HUES64 (cell line): ENCODE measurements around the gene MAP7D3.

Experiments
- H3K27ac ChIP-seq: 2 replicates; pipeline ENCODE4 v1.7.0; 2013; ENCODE audit warnings: low read depth, low read length, inconsistent platforms
- H3K27me3 ChIP-seq: 2 replicates; pipeline ENCODE4 v1.6.1; 2013; ENCODE audit warnings: mild to moderate bottlenecking, low read length; ENCODE audit not compliant: insufficient read depth
- H3K36me3 ChIP-seq: 2 replicates; pipeline ENCODE4 v1.6.1; 2013; ENCODE audit warnings: mild to moderate bottlenecking, low read length; ENCODE audit not compliant: insufficient read depth
- H3K4me1 ChIP-seq: 2 replicates; pipeline ENCODE4 v1.6.1; 2013; ENCODE audit warnings: mild to moderate bottlenecking, low read length, moderate library complexity; ENCODE audit not compliant: insufficient read depth
- H3K4me3 ChIP-seq: 2 replicates; pipeline ENCODE4 v1.5.1; 2013; ENCODE audit warnings: mild to moderate bottlenecking, low read length, moderate library complexity
- H3K9ac ChIP-seq: 2 replicates; pipeline ENCODE4 v1.6.1; 2013; ENCODE audit warnings: mild to moderate bottlenecking, low read depth, low read length
- H3K9me3 ChIP-seq: 2 replicates; pipeline ENCODE4 v1.6.1; 2013; ENCODE audit warnings: low read depth, low read length; ENCODE audit not compliant: insufficient read depth
- WGBS: fragments of 150-250, 120-280 bp; methylation state at CpG from one replicate; pipeline ENCODE4 v1.1.7; 2013; ENCODE audit warnings: missing lambda C conversion rate; 5-methylcytosine and 5-hydroxymethylcytosine counted together

MAP7D3 gene

DNA sequence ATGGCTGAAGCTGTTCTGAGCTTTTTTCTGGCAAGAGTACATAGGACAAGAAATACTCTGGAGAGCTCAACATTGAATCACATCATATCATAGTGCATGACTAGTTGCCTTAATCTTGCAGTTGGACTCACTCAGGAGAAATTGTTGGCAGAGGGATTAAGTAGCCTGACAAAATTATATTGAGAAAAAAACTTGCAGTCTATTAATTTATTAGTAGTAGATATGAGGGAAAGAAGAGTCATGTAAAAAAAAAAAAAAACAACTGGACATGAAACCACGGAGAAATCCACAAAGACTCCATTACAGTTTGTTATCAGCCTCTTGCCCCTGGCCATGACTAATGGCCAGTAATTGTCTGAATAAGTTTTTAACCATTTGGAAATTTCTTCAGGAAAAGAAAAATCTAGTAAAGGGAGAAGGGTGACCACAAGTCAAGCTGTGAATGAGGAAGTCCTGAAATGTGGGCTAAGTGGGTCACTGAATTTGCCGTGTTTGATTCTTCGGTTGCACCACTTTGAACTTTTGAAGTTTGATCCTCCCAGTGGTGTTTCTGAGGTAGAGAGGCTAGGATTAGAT is 58.3 kb downstream of the MAP7D3 start:
- 94% methylated on average over 2 of the region's 3 CpGs for WGBS
- no peaks in the 10 kb centered on the region for H3K9me3 ChIP-seq
- H3K4me3 ChIP-seq = no peak overlapping the region
- no peaks in the 10 kb centered on the region for H3K4me1 ChIP-seq
- no peaks in the 10 kb centered on the region for H3K36me3 ChIP-seq
- H3K9ac ChIP-seq = no peak overlapping the region
- H3K27ac ChIP-seq = no peak overlapping the region
- H3K27me3 ChIP-seq = no peaks in the 10 kb centered on the region

DNA sequence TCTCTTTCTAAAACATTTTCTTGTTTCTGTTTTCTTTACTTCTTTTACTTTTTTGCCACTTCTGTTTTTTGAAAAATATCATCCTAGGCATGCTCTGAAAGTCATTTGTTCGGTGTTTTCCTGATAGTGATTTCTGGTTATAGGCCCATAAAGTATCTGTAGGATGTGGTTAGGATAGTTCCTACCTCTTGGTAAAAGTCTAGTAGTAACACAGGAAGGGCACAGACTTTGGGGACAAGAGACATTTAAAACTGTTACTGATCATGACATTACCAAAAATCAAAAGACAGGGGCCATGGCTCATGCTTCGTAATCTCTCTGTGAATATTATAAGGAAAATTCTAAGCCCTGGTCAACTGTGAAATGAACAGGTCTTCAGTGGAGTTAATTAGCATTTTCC is 59.1 kb downstream of the MAP7D3 start:
- WGBS = 100% methylated on average over 2 of the region's 2 CpGs
- H3K27me3 ChIP-seq = no peaks in the 10 kb centered on the region

DNA sequence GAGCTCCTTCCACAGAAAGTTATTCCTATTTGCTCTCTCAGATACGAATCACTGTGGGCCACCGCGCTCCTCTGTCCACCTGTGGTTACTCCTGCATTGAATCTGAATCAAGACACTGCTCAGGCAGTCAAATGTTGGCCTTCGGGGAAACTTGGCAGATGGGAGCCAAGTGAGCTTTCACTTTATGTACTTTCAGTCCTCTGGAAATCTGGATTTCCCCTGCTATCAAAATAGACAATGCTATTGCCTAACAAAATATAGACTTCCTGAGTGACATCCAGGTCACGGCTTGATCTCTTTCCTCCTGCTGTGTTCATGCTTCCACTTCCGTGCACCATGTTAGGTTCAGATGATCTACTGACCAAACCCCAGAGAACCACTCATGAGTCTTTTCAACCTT is 60.0 kb downstream of the MAP7D3 start:
- Histone ChIP-seq H3K27me3 (no peaks in the 10 kb centered on the region), H3K4me1 (no peaks in the 10 kb centered on the region), H3K27ac (no peak overlapping the region), H3K9ac (no peak overlapping the region), H3K36me3 (no peaks in the 10 kb centered on the region), H3K4me3 (no peak overlapping the region), H3K9me3 (no peaks in the 10 kb centered on the region)
- 97% methylated on average over 6 of the region's 6 CpGs for WGBS

More for the DNA sequence above, 59.1 kb downstream of the MAP7D3 start:
- Histone ChIP-seq H3K36me3 (no peaks in the 10 kb centered on the region), H3K4me1 (no peaks in the 10 kb centered on the region), H3K9ac (no peak overlapping the region), H3K27ac (no peak overlapping the region), H3K9me3 (no peaks in the 10 kb centered on the region), H3K4me3 (no peak overlapping the region)

- no peak overlapping the region for H3K4me3 ChIP-seq
- no peaks in the 10 kb centered on the region for H3K36me3 ChIP-seq
- H3K9me3 ChIP-seq = no peaks in the 10 kb centered on the region
- H3K27ac ChIP-seq = no peak overlapping the region
- 97% methylated on average over 9 of the region's 10 CpGs for WGBS
- H3K27me3 ChIP-seq = no peaks in the 10 kb centered on the region
- H3K9ac ChIP-seq = no peak overlapping the region
- no peaks in the 10 kb centered on the region for H3K4me1 ChIP-seq
Measured at GRCh38 chrX:136190038-136190713, 61.0 kb downstream of the MAP7D3 start.

DNA sequence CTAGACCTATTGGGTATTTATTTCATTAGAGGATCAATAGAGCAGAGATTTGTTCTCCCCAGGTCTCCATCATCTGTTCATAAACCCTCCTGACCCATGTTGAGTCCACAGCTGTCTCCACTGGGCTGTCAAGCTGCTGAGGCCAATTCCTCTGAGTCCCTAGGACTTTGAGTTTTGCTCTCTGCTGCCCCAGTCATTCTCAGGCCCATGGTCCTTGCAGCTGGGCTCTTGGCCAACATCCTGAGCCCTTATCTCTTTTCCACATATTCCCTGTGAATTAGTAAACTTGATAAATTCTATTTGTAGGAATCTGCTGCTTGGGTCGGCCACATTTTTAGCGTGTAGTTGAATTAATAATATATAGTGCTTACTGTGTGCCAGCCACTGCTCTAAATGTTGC is 62.0 kb downstream of the MAP7D3 start:
- Histone ChIP-seq H3K27me3 (no peaks in the 10 kb centered on the region), H3K4me1 (no peaks in the 10 kb centered on the region), H3K9ac (no peak overlapping the region), H3K27ac (no peak overlapping the region), H3K9me3 (no peaks in the 10 kb centered on the region), H3K36me3 (no peaks in the 10 kb centered on the region), H3K4me3 (no peak overlapping the region)
- WGBS = no CpG with 5 or more reads among the region's 2 CpGs

- Histone ChIP-seq H3K27me3 (no peaks in the 10 kb centered on the region), H3K4me3 (no peak overlapping the region), H3K9ac (no peak overlapping the region), H3K4me1 (no peaks in the 10 kb centered on the region), H3K9me3 (no peaks in the 10 kb centered on the region), H3K27ac (no peak overlapping the region), H3K36me3 (no peaks in the 10 kb centered on the region)
- WGBS = 87% methylated on average over 3 of the region's 3 CpGs
Measured at GRCh38 chrX:136186023-136186413, 65.2 kb downstream of the MAP7D3 start.

- Histone ChIP-seq H3K27ac (no peak overlapping the region), H3K4me3 (no peak overlapping the region), H3K36me3 (no peaks in the 10 kb centered on the region), H3K4me1 (no peaks in the 10 kb centered on the region), H3K27me3 (no peaks in the 10 kb centered on the region), H3K9me3 (no peaks in the 10 kb centered on the region), H3K9ac (no peak overlapping the region)
- 88% methylated on average over 8 of the region's 8 CpGs for WGBS
Measured at GRCh38 chrX:136185401-136186022, 65.7 kb downstream of the MAP7D3 start.

DNA sequence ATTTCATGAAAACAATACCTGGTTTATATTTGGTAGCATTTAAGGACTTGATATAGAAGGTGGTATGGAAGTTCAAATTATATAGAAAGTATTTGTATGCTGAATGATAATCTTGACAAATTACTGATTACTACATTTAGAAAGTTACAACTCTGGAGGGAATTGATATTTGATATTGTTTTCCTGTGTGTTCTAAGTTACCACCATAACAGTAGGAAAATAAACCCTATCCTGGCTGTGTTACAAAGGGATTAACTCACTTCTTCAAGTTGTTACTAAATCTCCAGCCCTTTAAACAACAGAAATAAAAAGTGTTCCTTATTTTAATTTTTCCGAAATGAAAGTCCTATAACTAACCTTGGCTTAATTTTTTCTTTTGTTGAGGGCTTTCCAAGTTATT is 67.3 kb downstream of the MAP7D3 start:
- no peaks in the 10 kb centered on the region for H3K36me3 ChIP-seq
- no peaks in the 10 kb centered on the region for H3K9me3 ChIP-seq
- no peaks in the 10 kb centered on the region for H3K4me1 ChIP-seq
- no peak overlapping the region for H3K27ac ChIP-seq
- WGBS = no CpG with 5 or more reads among the region's 1 CpG
- H3K27me3 ChIP-seq = no peaks in the 10 kb centered on the region
- H3K4me3 ChIP-seq = no peak overlapping the region
- H3K9ac ChIP-seq = no peak overlapping the region

DNA sequence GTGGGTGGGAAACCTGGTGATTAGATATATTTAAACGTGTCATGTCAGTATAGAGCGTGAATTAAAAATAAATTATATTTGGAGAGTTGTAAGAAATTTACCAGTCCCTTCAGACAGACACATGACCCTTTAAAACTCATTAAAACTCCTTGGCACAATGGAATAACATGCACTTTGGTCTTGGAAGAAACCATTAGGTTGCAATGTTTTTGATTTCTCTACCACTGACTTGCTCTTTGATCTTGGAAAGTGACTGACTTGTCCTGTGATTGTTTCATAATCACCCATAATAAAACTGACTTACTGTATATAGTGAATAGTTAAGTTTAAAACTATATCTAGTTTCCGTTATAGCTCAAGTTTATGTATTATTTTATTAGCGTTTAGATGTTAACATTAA is 68.0 kb downstream of the MAP7D3 start:
- no peaks in the 10 kb centered on the region for H3K36me3 ChIP-seq
- H3K4me1 ChIP-seq = no peaks in the 10 kb centered on the region
- H3K9ac ChIP-seq = no peak overlapping the region
- no peak overlapping the region for H3K4me3 ChIP-seq
- no CpG with 5 or more reads among the region's 4 CpGs for WGBS
- no peaks in the 10 kb centered on the region for H3K27me3 ChIP-seq
- H3K9me3 ChIP-seq = no peaks in the 10 kb centered on the region
- H3K27ac ChIP-seq = no peak overlapping the region

GRCh38 chrX:136182414-136182813 is 68.8 kb downstream of the MAP7D3 start:
- Histone ChIP-seq H3K27me3 (no peaks in the 10 kb centered on the region), H3K36me3 (no peaks in the 10 kb centered on the region), H3K9ac (no peak overlapping the region), H3K4me1 (no peaks in the 10 kb centered on the region), H3K4me3 (no peak overlapping the region), H3K9me3 (no peaks in the 10 kb centered on the region), H3K27ac (no peak overlapping the region)
- WGBS = 100% methylated on average over 2 of the region's 3 CpGs

- Histone ChIP-seq H3K4me1 (no peaks in the 10 kb centered on the region), H3K27me3 (no peaks in the 10 kb centered on the region), H3K36me3 (no peaks in the 10 kb centered on the region), H3K27ac (no peak overlapping the region), H3K9ac (no peak overlapping the region), H3K9me3 (no peaks in the 10 kb centered on the region), H3K4me3 (no peak overlapping the region)
- WGBS = 99% methylated on average over 4 of the region's 4 CpGs
Measured at GRCh38 chrX:136179133-136179532, 72.1 kb downstream of the MAP7D3 start.
